ENCODE data around the gene PRL.

The PRL gene

DNA sequence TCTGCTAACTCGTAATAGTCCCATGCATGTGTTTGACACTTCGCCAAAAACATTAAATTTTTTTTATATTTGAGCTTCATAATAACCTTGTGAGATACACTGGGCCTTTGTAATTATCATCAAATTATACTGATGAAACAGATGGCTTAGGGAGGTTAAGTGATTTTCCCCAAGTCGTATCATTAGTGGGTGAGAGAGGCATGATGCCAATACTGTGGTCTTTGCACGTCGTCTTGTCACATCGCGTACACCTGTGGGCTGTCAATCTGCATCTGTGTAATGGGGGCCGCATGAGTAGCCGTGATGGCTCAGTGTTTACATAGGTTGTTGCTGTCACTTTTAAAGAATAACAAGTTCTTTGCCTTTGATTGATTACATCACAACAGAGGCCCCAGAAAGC is 1.7 kb downstream of the PRL start:
- DNase-seq (ENCODE audit: low read depth in 2 of 2) = no peak

DNA sequence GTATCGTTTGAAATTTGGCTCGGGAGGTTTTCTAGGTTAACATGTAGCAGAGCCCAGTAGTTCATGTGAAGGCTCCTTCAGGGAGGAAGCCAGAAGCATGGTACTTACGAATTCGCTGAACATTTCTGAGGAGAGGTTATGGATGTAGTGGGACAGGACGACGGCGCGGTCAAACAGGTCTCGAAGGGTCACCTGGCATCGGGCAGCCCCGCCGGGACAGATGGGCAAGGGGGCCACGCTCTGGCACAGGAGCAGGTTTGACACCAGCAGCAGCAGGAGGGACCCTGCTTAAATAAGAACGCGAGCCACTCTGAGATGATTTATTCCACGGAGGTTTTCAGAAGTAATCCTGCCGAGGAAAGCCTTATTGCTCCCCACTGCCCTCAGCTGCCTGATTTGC is 2.5 kb downstream of the PRL start:
- no peak for DNase-seq (ENCODE audit: low read depth in 2 of 2)

DNA sequence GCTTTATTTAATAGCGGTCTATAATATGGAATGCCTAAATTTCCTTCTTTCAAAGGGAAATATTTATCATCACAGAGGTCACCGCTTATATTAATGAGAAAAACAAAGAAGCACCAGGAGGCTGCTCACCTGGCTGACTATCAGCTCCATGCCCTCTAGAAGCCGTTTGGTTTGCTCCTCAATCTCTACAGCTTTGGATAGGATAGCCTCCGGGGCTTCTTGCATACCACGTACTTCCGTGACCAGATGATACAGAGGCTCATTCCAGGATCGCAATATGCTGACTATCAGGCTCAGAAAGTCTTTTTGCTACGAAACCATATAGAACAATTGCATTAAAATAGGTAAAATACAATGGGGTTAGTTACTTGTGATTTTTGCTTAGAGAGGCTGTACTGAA is 6.8 kb downstream of the PRL start:
- DNase-seq (ENCODE audit: low read depth in 2 of 2) = no peak

DNA sequence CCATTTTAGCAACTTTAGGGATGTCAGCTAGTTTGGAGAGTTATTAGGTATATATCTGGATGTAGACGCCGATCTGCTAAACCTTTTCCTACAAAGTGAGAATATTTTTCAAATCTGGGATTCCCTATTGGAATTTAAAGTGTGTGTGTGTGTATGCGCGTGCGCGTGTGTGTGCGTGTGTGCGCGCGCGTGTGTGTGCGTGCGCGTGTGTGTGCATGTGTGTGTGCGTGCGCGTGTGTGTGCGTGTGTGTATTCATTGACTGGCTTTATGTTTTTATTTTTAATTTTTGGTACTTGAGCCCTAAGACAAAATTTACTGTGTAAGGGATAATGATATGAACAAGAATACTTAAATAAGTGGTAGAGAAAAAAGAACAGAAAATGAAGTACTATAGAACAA is 8.1 kb downstream of the PRL start:
- no peak for DNase-seq (ENCODE audit: low read depth in 2 of 2)

- DNase-seq (ENCODE audit: low read depth in 2 of 2) = no peak
Measured at GRCh38 chr6:22284666-22285065, 12.2 kb downstream of the PRL start.

DNA sequence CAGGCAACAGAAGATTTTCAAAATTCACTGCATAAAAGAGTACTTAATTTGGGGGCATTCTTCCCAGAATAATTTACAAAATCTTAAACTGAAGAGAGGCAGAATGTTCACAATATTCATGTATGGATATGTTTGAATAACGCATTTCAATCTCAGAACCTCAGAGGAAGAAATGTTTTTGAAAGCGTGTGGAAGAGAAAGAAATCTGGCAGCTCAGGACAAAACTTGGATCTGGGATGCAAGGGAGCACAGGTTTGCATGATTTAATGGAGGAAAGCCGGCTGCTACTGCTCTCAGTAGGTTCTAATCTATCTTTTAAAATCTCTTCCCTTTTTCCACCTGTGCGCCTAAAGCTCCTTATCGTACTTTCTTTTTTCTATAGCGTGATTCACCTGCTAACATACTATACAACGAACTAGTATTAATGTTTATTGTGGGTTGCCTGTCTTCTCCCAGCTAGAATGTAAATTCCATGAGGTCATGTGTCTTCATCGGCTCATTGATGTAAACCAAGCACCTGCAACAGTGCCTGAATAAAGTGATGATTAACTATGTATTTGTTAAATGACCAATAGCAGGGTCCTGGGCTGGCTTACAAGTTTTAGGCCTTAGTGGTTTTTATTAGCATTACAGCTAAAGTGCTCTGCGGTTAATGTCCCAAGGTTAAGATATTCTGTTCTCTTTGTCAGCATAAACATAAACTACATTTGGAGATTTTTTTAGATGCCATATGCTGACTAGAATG is 15.3 kb downstream of the PRL start:
- no peak for DNase-seq (ENCODE audit: low read depth in 2 of 2)

DNA sequence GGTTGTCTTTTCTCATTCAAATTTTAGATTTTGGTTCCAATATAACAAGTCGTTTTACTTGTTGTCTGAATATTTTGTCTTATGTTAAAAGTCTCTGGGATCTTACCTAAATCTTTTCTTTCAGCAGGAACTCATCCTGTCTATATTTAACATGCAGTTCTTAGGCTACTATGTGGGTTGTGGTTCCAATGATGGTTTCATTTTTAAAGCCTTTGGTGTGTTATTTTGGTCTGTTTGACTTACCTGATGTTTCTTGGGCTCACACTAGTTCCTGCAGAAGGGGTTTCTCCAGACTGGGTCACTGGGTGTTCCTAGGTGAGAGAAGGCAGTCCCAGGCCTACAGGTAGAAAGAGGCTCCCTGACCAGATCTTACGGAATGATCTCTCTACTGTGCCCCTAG is 17.4 kb downstream of the PRL start:
- DNase-seq (ENCODE audit: low read depth in 2 of 2) = no peak

DNA sequence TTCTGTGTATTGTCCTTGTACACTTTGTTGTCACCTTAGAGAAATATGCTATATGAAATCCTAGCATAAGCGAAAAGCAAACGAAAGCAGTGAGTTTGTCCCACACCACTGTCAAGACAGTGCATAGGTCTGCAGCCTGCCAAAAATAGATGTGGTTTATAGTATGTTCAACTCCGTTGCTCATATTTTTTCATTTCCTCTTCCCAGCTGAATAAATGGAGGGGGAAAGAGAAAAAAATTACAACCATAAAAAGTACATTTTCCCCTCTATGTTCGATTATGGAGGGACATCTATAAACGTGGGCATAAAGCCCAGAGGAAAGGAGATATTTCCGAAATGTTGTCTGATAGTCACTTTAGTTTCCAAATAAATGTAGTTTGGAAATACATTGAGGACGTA is 25.8 kb downstream of the PRL start:
- no peak for DNase-seq (ENCODE audit: low read depth in 2 of 2)

DNA sequence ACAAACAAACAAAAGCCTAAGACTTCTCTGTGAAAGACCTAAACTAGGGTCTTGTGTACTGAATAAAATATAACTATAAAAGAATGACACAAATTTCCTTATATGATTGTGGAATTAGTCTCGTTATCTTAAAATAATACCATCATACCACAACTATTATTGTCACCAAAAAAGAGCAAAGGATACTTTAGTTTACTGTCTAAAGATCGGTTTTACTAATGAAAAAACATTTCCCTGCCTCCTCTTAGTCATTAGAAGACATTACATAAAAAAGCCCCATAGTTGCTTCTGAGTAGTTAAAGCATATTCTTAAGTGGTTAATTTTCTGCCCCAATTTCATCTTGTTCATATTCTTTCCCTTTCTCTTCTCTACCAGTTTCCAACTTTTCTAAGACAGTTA is 33.1 kb downstream of the PRL start:
- DNase-seq (ENCODE audit: low read depth in 2 of 2) = no peak

GRCh38 chr6:22254886-22255285 is 42.0 kb downstream of the PRL start:
- DNase-seq (ENCODE audit: low read depth in 2 of 2) = no peak

GRCh38 chr6:22253955-22254655 is 42.7 kb downstream of the PRL start:
- DNase-seq (ENCODE audit: low read depth in 2 of 2) = no peak

DNA sequence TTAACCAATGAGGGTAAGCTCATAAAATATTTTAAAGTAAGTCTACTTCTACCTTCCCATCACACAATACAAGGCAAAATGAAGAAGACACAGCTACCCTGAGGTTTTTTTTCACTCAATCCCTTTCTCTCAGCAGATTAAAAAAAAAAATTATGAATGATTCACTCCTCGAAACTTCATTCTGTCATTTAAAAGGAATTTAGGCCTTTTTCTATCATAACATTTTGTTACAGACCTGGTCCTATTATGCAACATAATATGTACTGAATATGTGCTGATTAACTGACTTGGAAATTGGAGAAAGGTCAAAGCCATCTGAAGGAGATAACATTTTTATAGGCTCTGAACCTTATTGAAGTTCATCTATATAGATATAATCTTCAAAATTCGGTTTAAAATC is 45.5 kb downstream of the PRL start:
- peak; percentile 55 to 62 for DNase-seq (ENCODE audit: low read depth in 2 of 2)

GRCh38 chr6:22250486-22250885 is 46.4 kb downstream of the PRL start:
- DNase-seq (ENCODE audit: low read depth in 2 of 2) = no peak

GRCh38 chr6:22249711-22250350 is 47.0 kb downstream of the PRL start:
- DNase-seq (ENCODE audit: low read depth in 2 of 2) = no peak

DNA sequence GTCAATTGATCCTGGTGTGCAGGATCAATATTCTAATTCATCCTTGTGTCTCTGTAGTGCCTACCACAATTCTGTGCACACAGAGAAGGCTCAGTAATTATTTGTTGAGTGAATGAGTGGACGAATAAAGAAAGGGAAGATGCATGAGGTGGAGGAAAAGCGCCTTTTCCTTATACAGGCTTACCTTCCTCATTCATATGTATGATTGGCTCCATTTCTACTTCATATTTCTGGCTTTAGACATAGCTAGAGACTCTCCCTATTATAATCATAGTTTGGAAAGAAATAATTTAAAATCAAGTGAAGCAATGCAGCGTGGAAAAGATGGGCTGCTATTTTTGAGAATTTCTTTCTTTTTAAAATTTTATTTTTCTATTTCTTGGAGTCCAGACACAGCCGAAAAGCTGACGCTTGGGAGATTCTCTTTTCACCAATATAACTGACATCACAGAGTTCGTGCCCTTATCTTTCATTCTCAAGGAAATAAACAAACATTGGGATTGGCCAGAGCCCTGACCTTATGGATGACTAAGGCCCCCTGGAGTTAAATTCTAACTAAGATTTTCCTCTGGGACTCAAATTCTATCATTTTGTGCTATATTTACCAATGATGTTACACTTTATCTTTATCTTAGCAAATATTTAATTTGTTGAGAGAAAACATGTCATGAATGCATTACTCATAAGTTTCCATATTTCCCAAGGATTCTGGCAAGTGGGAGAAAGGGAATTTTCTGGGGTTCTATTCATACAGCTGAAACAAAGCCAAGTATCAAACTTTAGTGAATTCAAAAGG is 48.1 kb downstream of the PRL start:
- DNase-seq (ENCODE audit: low read depth in 2 of 2) = peak; percentile 35 to 43

DNA sequence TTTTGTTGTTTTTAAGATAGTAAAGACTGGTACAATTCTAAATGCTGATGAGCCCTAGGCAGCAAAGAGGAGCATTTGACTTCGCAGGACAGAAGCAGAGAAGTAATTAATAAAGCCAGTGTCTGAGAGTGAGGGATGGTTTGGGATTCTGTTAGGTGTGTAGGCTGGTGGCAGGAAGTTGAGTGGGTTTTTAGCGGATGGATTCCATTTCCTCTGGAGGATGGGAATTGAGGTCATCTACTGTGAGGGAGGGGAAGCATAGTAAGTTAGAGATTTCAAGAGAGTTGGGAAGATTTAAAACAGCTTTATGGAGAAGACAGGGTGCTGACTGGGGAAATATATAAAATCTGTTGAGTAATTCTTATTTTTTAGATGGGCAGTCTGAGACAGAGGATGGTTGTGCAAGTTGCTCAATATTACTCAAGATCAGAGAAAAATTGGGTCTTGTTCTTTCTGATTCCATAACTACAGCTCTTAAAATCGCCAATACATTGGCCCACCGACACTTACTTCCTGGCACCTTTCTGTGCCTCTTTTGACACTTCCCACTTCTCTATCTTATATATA is 48.8 kb downstream of the PRL start:
- peak in 1 of 2 experiments; percentile 24 for DNase-seq (ENCODE audit: low read depth in 2 of 2)

- no peak for DNase-seq (ENCODE audit: low read depth in 2 of 2)
Measured at GRCh38 chr6:22240025-22240424, 56.8 kb downstream of the PRL start.

- peak; percentile 34 to 42 for DNase-seq (ENCODE audit: low read depth in 2 of 2)
Measured at GRCh38 chr6:22239261-22239921, 57.4 kb downstream of the PRL start.

DNA sequence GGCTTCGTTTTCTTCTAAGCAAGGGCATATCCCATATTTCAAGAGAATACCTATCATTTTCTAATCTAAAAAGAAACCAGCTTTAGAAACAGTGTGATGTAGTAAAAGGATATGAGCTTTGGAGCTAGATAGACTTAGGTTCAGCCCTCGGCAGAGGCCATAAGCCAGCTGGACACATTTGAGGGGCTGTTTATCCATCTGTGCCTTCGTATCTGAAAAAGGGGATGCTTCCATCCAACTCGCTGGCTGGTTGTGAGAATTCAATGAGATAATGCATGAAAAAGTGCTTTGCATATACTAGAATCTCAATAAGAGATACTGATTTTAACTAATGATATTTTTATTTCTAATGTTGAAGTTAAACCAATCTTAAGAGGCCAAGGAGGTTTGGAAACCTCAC is 58.0 kb downstream of the PRL start:
- DNase-seq (ENCODE audit: low read depth in 2 of 2) = no peak

- no peak for DNase-seq (ENCODE audit: low read depth in 2 of 2)
Measured at GRCh38 chr6:22237526-22237925, 59.3 kb downstream of the PRL start.
